SU-DHL-6 (cell line): ENCODE measurements around the gene ARHGAP6.
A peak's percentile ranks its signal among the peaks of the same experiment; 100 is the strongest.

Experiments
- H2AFZ ChIP-seq: fragments of 200-600 bp; sonication (generic); 2 replicates; pipeline ENCODE4 v1.6.1; 2014; ENCODE audit warnings: low read depth, mild to moderate bottlenecking, moderate library complexity, mixed read lengths, antibody characterized with exemption, low read length; ENCODE audit not compliant: severe bottlenecking
- H3F3A ChIP-seq: fragments of 200-600 bp; shearing (Covaris generic); 2 replicates; pipeline ENCODE4 v1.6.0; 2016; ENCODE audit warnings: antibody characterized with exemption, mild to moderate bottlenecking; ENCODE audit not compliant: insufficient read depth
- H3K27ac ChIP-seq: fragments of 200-600 bp; sonication (generic); 2 replicates; pipeline ENCODE4 v1.5.1; 2016; ENCODE audit warnings: low read depth, mild to moderate bottlenecking, low read length, moderate library complexity, mixed read lengths
- H3K27me3 ChIP-seq: fragments of 200-600 bp; sonication (generic), shearing (Covaris generic); 2 replicates; pipeline ENCODE4 v1.6.0; 2014; ENCODE audit warnings: mild to moderate bottlenecking, low read length
- H3K36me3 ChIP-seq: fragments of 200-600 bp; sonication (generic); 2 replicates; pipeline ENCODE4 v1.6.1; 2014; ENCODE audit warnings: mild to moderate bottlenecking, low read length, mixed read lengths
- H3K4me2 ChIP-seq: fragments of 300-600, 200-600 bp; shearing (Covaris generic), sonication (generic); 2 replicates; pipeline ENCODE4 v1.6.0; 2014; ENCODE audit warnings: low read length, low read depth, mild to moderate bottlenecking; ENCODE audit not compliant: poor library complexity, severe bottlenecking
- H3K4me3 ChIP-seq: fragments of 200-600 bp; sonication (generic); 2 replicates; pipeline ENCODE4 v1.5.1; 2014; ENCODE audit warnings: antibody characterized with exemption, low read length, mild to moderate bottlenecking, mixed read lengths; ENCODE audit not compliant: insufficient read depth, poor library complexity, severe bottlenecking
- H3K79me2 ChIP-seq: fragments of 200-600 bp; sonication (generic); 2 replicates; pipeline ENCODE4 v1.6.1; 2014; ENCODE audit warnings: mild to moderate bottlenecking, low read length, moderate library complexity; ENCODE audit not compliant: insufficient read depth
- H3K9ac ChIP-seq: fragments of 200-600 bp; sonication (generic); 2 replicates; pipeline ENCODE4 v1.7.0; 2014; ENCODE audit warnings: mild to moderate bottlenecking, low read length
- H3K9me2 ChIP-seq: fragments of 200-600 bp; sonication (generic); replicated peaks from 2 replicates; pipeline ENCODE4 v1.6.1; 2014; ENCODE audit warnings: low read length; ENCODE audit not compliant: insufficient read depth
- H3K9me3 ChIP-seq: fragments of 200-600 bp; sonication (generic); 2 replicates; pipeline ENCODE4 v1.6.1; 2014; ENCODE audit warnings: low read length, mixed read lengths; ENCODE audit not compliant: insufficient read depth
- H4K20me1 ChIP-seq: fragments of 200-600 bp; sonication (generic); 2 replicates; pipeline ENCODE4 v1.6.1; 2014; ENCODE audit warnings: low read depth, mild to moderate bottlenecking, antibody characterized with exemption, low read length, moderate library complexity, mixed read lengths
- EZH2phosphoT487 ChIP-seq: fragments of 200-600 bp; sonication (generic), shearing (Covaris generic); conservative IDR thresholded peaks from 2 replicates; pipeline ENCODE4 v1.6.1; 2018; ENCODE audit warnings: mild to moderate bottlenecking, antibody characterized with exemption, low read length, moderate library complexity, mixed read lengths
- TF ChIP-seq, protein P1 (sequence below): fragments of 200-600 bp; sonication (generic); IDR thresholded peaks from one replicate; pipeline ENCODE4 v1.5.1; 2017; ENCODE audit warnings: antibody characterized with exemption, mild to moderate bottlenecking, low read length, moderate library complexity; ENCODE audit not compliant: insufficient read depth, poor library complexity, severe bottlenecking

ARHGAP6 gene

DNA sequence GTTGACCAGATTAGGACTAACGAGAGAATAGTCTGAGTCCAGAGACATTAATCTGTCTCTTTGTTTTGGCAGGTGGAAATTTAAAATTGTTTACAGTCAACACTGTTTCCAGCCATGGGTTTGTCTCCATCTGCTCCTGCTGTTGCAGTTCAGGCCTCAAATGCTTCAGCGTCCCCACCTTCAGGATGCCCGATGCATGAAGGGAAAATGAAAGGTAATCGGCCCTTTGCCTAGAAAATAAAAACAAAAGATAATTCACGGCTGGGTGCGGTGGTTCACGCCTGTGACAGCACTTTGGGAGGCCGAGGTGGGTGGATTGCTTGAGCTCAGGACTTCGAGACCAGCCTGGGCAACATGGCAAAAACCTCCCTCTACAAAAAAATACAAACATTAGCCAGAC lies 553.8 kb downstream of the ARHGAP6 start:
- Histone ChIP-seq H3K36me3 (0 out of 2 replicates have a peak, but pooled peaks cover 3% of the 10 kb centered on the region), H3K79me2 (peaks cover 29% of the 10 kb centered on the region), H4K20me1 (no peaks in the 10 kb centered on the region; the same call in 1 of the 2 replicates), H2AFZ (no peak overlapping the region), H3K9me3 (no peaks in the 10 kb centered on the region), H3K4me3 (peak overlapping the region; percentile 68), H3K27me3 (no peaks in the 10 kb centered on the region), H3K9ac (peak overlapping the region; percentile 93), H3K9me2 (no peaks in the 10 kb centered on the region), H3K4me2 (peak overlapping the region; percentile 54), H3F3A (no peaks in the 10 kb centered on the region), H3K27ac (0 out of 2 replicates have a peak overlapping the region, but pooled peaks have one; percentile 55)
- no peak for TF ChIP-seq EZH2phosphoT487
- TF ChIP-seq, protein P1, sequence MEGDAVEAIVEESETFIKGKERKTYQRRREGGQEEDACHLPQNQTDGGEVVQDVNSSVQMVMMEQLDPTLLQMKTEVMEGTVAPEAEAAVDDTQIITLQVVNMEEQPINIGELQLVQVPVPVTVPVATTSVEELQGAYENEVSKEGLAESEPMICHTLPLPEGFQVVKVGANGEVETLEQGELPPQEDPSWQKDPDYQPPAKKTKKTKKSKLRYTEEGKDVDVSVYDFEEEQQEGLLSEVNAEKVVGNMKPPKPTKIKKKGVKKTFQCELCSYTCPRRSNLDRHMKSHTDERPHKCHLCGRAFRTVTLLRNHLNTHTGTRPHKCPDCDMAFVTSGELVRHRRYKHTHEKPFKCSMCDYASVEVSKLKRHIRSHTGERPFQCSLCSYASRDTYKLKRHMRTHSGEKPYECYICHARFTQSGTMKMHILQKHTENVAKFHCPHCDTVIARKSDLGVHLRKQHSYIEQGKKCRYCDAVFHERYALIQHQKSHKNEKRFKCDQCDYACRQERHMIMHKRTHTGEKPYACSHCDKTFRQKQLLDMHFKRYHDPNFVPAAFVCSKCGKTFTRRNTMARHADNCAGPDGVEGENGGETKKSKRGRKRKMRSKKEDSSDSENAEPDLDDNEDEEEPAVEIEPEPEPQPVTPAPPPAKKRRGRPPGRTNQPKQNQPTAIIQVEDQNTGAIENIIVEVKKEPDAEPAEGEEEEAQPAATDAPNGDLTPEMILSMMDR: no peak

GRCh38 chrX:11111037-11111851 lies 554.5 kb downstream of the ARHGAP6 start, which contains the start of gene HCCS:
TSS of gene HCCS (plus strand) at chrX:11111332. CDS start at chrX:11112061, 729 bp downstream.
- no peak for TF ChIP-seq EZH2phosphoT487
- TF ChIP-seq, protein P1: no peak
- H3K9ac ChIP-seq: peak within 1 kb of the TSS; percentile 93
- H3K4me2 ChIP-seq: peak within 1 kb of the TSS; percentile 89
- H2AFZ ChIP-seq: peak within 1 kb of the TSS; percentile 68
- peak within 1 kb of the TSS; percentile 68 for H3K4me3 ChIP-seq
- no peaks in the 10 kb centered on the region; the same call in 1 of the 2 replicates for H4K20me1 ChIP-seq
- no peaks in the 10 kb centered on the region for H3K9me3 ChIP-seq
- peaks cover 29% of the 10 kb centered on the region for H3K79me2 ChIP-seq
- no peaks in the 10 kb centered on the region for H3F3A ChIP-seq
- H3K27ac ChIP-seq: peak within 1 kb of the TSS; percentile 55
- H3K27me3 ChIP-seq: no peaks in the 10 kb centered on the region
- H3K9me2 ChIP-seq: no peaks in the 10 kb centered on the region
- no peaks in the 10 kb centered on the region for H3K36me3 ChIP-seq

GRCh38 chrX:11109968-11110367 lies 555.8 kb downstream of the ARHGAP6 start:
- Histone ChIP-seq H3K27me3 (no peaks in the 10 kb centered on the region), H4K20me1 (no peaks in the 10 kb centered on the region; the same call in 1 of the 2 replicates), H3K9ac (peak overlapping the region; percentile 93), H3F3A (no peaks in the 10 kb centered on the region), H3K4me3 (peak overlapping the region; percentile 68), H3K36me3 (no peaks in the 10 kb centered on the region), H3K9me2 (no peaks in the 10 kb centered on the region), H3K9me3 (no peaks in the 10 kb centered on the region), H3K79me2 (peaks cover 29% of the 10 kb centered on the region), H3K27ac (no peak overlapping the region), H3K4me2 (peak overlapping the region; percentile 89), H2AFZ (no peak overlapping the region)
- TF ChIP-seq, protein P1: no peak
- no peak for TF ChIP-seq EZH2phosphoT487
